H1 (cell line): ENCODE results near the gene RAB3GAP2. TPM values are rescaled to one million over a fixed set of nuclear protein-coding genes. Genes with fewer than 3 reads are reported as not detected.

Experiments
- CTCF ChIA-PET: fragments of 300-600 bp; sonication (Branson Sonifier 250); formaldehyde crosslinking; loops from one replicate; lab custom pipeline; 2021; ENCODE audit not compliant: partially characterized antibody; lab: Charles Lee
- POLR2A ChIA-PET: fragments of 300-600 bp; sonication (Branson Sonifier 250); formaldehyde crosslinking; loops from one replicate; lab custom pipeline; 2021; ENCODE audit warnings: inconsistent platforms; ENCODE audit not compliant: partially characterized antibody; lab: Charles Lee
- DNase-seq, 2 experiments: peaks; one replicate each; pipeline versions ENCODE4 v3.0.0 to v3.0.0-alpha.2; 2010 to 2022; ENCODE audit warnings: low spot score in 2 of 2, low read depth in 1 of 2, mixed read lengths in 1 of 2
- FAIRE-seq: peaks from 2 replicates; lab custom pipeline; 2011; peaks lifted over from hg19 to GRCh38; lab: Jason Lieb, UNC
- H2AFZ ChIP-seq: 2 replicates; pipeline ENCODE4 v1.8.1; 2012; ENCODE audit warnings: low read length, inconsistent platforms
- H2AK5ac ChIP-seq: 2 replicates; pipeline ENCODE4 v1.6.1; 2013; ENCODE audit warnings: low read depth, low read length
- H2BK120ac ChIP-seq: replicated peaks from 2 replicates; pipeline ENCODE3; 2013; ENCODE audit warnings: low read depth, low read length, inconsistent platforms
- H2BK12ac ChIP-seq: 2 replicates; pipeline ENCODE4 v1.6.1; 2013; ENCODE audit warnings: low read depth, low read length
- H2BK15ac ChIP-seq: 2 replicates; pipeline ENCODE4 v1.6.1; 2013; ENCODE audit warnings: low read length
- H2BK20ac ChIP-seq: 2 replicates; pipeline ENCODE4 v1.6.1; 2013; ENCODE audit warnings: low read length
- H2BK5ac ChIP-seq: 2 replicates; pipeline ENCODE4 v1.6.1; 2013; ENCODE audit warnings: low read depth, low read length
- H3K14ac ChIP-seq: 2 replicates; pipeline ENCODE4 v1.6.1; 2013; ENCODE audit warnings: inconsistent platforms; ENCODE audit not compliant: insufficient read length
- H3K18ac ChIP-seq: 2 replicates; pipeline ENCODE4 v1.6.1; 2013; ENCODE audit warnings: low read length; ENCODE audit errors: extremely low read depth
- H3K23ac ChIP-seq: 2 replicates; pipeline ENCODE4 v1.6.1; 2013; ENCODE audit warnings: inconsistent platforms; ENCODE audit not compliant: insufficient read length
- H3K23me2 ChIP-seq: 2 replicates; pipeline ENCODE4 v1.6.1; 2013; ENCODE audit warnings: low read depth, low read length
- H3K27ac ChIP-seq: 2 replicates; pipeline ENCODE4 v1.6.1; 2011; ENCODE audit warnings: low read depth, low read length, inconsistent platforms
- H3K27me3 ChIP-seq, 4 experiments: replicated peaks in 1 of 4; 1 replicate in 1 of 4; 2 replicates in 3 of 4; pipeline versions ENCODE4 v1.6.1 to v1.8.1; 2011 to 2013; ENCODE audit warnings: low read length in 3 of 4, mild to moderate bottlenecking in 3 of 4, inconsistent platforms in 2 of 4, mixed read lengths in 2 of 4, moderate library complexity in 1 of 4; ENCODE audit not compliant: control insufficient read depth in 3 of 4, insufficient read depth in 3 of 4; ENCODE audit errors: extremely low read depth in 1 of 4
- H3K36me3 ChIP-seq, 4 experiments: 2 replicates each; pipeline versions ENCODE4 v1.6.1 to v1.8.1; 2011 to 2013; ENCODE audit warnings: mild to moderate bottlenecking in 4 of 4, low read length in 3 of 4, moderate library complexity in 2 of 4, control low read depth in 1 of 4, inconsistent platforms in 1 of 4; ENCODE audit not compliant: insufficient read depth in 4 of 4, control insufficient read depth in 2 of 4
- H3K4ac ChIP-seq: replicated peaks from 2 replicates; pipeline ENCODE3; 2013; ENCODE audit warnings: low read length, low read depth, mixed read lengths, inconsistent platforms; ENCODE audit not compliant: insufficient read length
- H3K4me1 ChIP-seq, 4 experiments: replicated peaks in 1 of 4; 1 replicate in 1 of 4; 2 replicates in 3 of 4; pipeline versions ENCODE4 v1.6.1 to v1.8.1; 2011 to 2013; ENCODE audit warnings: low read length in 3 of 4, inconsistent platforms in 2 of 4, mixed read lengths in 1 of 4; ENCODE audit not compliant: insufficient read depth in 4 of 4, control insufficient read depth in 3 of 4
- H3K4me2 ChIP-seq, 2 experiments: 2 replicates each; pipeline versions ENCODE4 v1.6.1 to v1.8.1; 2011 to 2013; ENCODE audit warnings: low read depth in 2 of 2, low read length in 2 of 2, control low read depth in 1 of 2, inconsistent platforms in 1 of 2, mild to moderate bottlenecking in 1 of 2; ENCODE audit not compliant: insufficient read depth in 1 of 2
- H3K4me3 ChIP-seq, 4 experiments: fragments of 200-600, 300-600 bp in 1 of 4; sonication (generic), shearing (Covaris generic), sonication (Bioruptor Twin) in 1 of 4; 2 replicates each; pipeline versions ENCODE4 v1.5.1 to v1.8.1; 2011 to 2016; ENCODE audit warnings: low read length in 4 of 4, low read depth in 3 of 4, control low read depth in 2 of 4, inconsistent platforms in 2 of 4, mild to moderate bottlenecking in 2 of 4, mixed read lengths in 1 of 4, moderate library complexity in 1 of 4; ENCODE audit not compliant: insufficient read depth in 2 of 4; ENCODE audit errors: extremely low read depth in 1 of 4
- H3K56ac ChIP-seq: replicated peaks from 2 replicates; pipeline ENCODE3; 2013; ENCODE audit warnings: low read depth, mild to moderate bottlenecking, mixed read lengths, low read length, inconsistent platforms; ENCODE audit not compliant: insufficient read length
- H3K79me1 ChIP-seq: 2 replicates; pipeline ENCODE4 v1.6.1; 2013; ENCODE audit warnings: low read depth, low read length, control low read depth
- H3K79me2 ChIP-seq, 2 experiments: 2 replicates each; pipeline versions ENCODE4 v1.6.1 to v1.8.1; 2012 to 2013; ENCODE audit warnings: low read length in 2 of 2, mild to moderate bottlenecking in 2 of 2, inconsistent platforms in 1 of 2; ENCODE audit not compliant: insufficient read depth in 2 of 2, control insufficient read depth in 1 of 2
- H3K9ac ChIP-seq, 4 experiments: replicated peaks in 1 of 4; 1 replicate in 1 of 4; 2 replicates in 3 of 4; pipeline versions ENCODE4 v1.6.1 to v1.8.1; 2011 to 2013; ENCODE audit warnings: low read depth in 3 of 4, low read length in 3 of 4, control low read depth in 2 of 4, mild to moderate bottlenecking in 2 of 4, moderate library complexity in 2 of 4, inconsistent platforms in 1 of 4; ENCODE audit errors: extremely low read depth in 1 of 4
- H3K9me3 ChIP-seq, 2 experiments: 2 replicates each; pipeline versions ENCODE4 v1.6.1 to v1.8.1; 2012 to 2013; ENCODE audit warnings: mild to moderate bottlenecking in 2 of 2, moderate library complexity in 2 of 2, control low read depth in 1 of 2, inconsistent platforms in 1 of 2, low read depth in 1 of 2, low read length in 1 of 2, mixed read lengths in 1 of 2; ENCODE audit not compliant: insufficient read depth in 2 of 2
- H4K20me1 ChIP-seq, 2 experiments: replicated peaks in 1 of 2; 2 replicates each; pipeline versions ENCODE3 to v1.8.1; 2011 to 2013; ENCODE audit warnings: inconsistent platforms in 2 of 2, low read length in 2 of 2, mild to moderate bottlenecking in 1 of 2; ENCODE audit not compliant: insufficient read depth in 2 of 2, control insufficient read depth in 1 of 2
- H4K5ac ChIP-seq: 2 replicates; pipeline ENCODE4 v1.6.1; 2013; ENCODE audit warnings: low read length, low read depth, mixed read lengths, inconsistent platforms; ENCODE audit not compliant: insufficient read length
- H4K8ac ChIP-seq: 2 replicates; pipeline ENCODE4 v1.8.0; 2013; ENCODE audit warnings: mild to moderate bottlenecking, moderate library complexity, low read length, inconsistent platforms; ENCODE audit not compliant: insufficient read depth; ENCODE audit errors: extremely low read depth
- H4K91ac ChIP-seq: replicated peaks from 2 replicates; pipeline ENCODE3; 2013; ENCODE audit warnings: low read length, mixed read lengths, inconsistent platforms; ENCODE audit not compliant: insufficient read length
- CHD1 ChIP-seq: IDR thresholded peaks from 2 replicates; pipeline ENCODE4 v1.6.1; 2012; ENCODE audit warnings: low read depth, low read length, improper control_type of control experiment
- NRF1 ChIP-seq: IDR thresholded peaks from 2 replicates; pipeline ENCODE4 v1.6.1; 2011; ENCODE audit warnings: mild to moderate bottlenecking, low read depth, low read length, improper control_type of control experiment
- SP2 ChIP-seq: IDR thresholded peaks from 2 replicates; pipeline ENCODE4 v1.6.1; 2012; ENCODE audit warnings: mild to moderate bottlenecking, low read length, inconsistent platforms
- SP4 ChIP-seq: IDR thresholded peaks from 2 replicates; pipeline ENCODE4 v1.6.1; 2012; ENCODE audit warnings: low read length, inconsistent platforms
- WGBS, 2 experiments: shearing (Covaris generic) in 1 of 2; methylation state at CpG; one replicate each; pipeline versions ENCODE4 v1.1.6 to v1.1.7; 2013 to 2015; ENCODE audit warnings: low lambda C conversion rate in 2 of 2, mixed read lengths in 2 of 2, inconsistent platforms in 1 of 2, low coverage in 1 of 2, missing lambda C conversion rate in 1 of 2; ENCODE audit not compliant: insufficient replicate concordance in 2 of 2, insufficient coverage in 1 of 2, insufficient read length in 1 of 2; ENCODE audit errors: extremely low coverage in 1 of 2, missing lambda C conversion rate in 1 of 2; 5-methylcytosine and 5-hydroxymethylcytosine counted together
- polyA plus RNA-seq, 7 experiments: library from polyadenylated mRNA; depleted of rRNA in 3 of 7; stranded (reverse) in 5 of 7; unstranded in 2 of 7; fragments of >200 nt in 5 of 7; fragments of 200-250 nt in 2 of 7; gene quantifications; 1 replicate in 5 of 7; 2 replicates in 1 of 7; 4 replicates in 1 of 7; pipeline versions ENCODE4 v1.2.1 to v1.2.3, GENCODE V29; 2011 to 2013; ENCODE audit warnings: missing spikeins in 2 of 7, mixed read lengths in 2 of 7
- total RNA-seq: library from RNA; stranded (reverse); fragmentation: NEBNext Ultra II Directional; extraction: Animal tissue kit (Norgen Biotek cat#: 25700); gene quantifications from 2 replicates; pipeline ENCODE4 v1.2.1, GENCODE V29; 2021

RAB3GAP2 gene
- total and polyA plus RNA-seq, 2 of the 8 experiments (the other 6 are each of a cell fraction or from before 2014, with no cell fraction given): 19.7 to 52.7 TPM

GRCh38 chr1:220233927-220234326 is 38.3 kb downstream of the RAB3GAP2 start:
- TF ChIP-seq SP4 (no peak), SP2 (no peak), NRF1 (no peak), CHD1 (no peak)
- Histone ChIP-seq H3K18ac (no peak overlapping the region), H4K5ac (no peak overlapping the region), H4K20me1 (no peaks in the 10 kb centered on the region), H2AFZ (no peak overlapping the region), H2BK5ac (no peak overlapping the region), H3K4me1 (peaks cover 0 to 2% (median 0%) of the 10 kb centered on the region in 4 experiments; a peak in 1 of 7 replicates), H3K4ac (no peak overlapping the region), H3K4me3 (no peak overlapping the region), H3K23ac (no peak overlapping the region), H2BK15ac (no peak overlapping the region), H3K23me2 (no peaks in the 10 kb centered on the region), H2BK20ac (no peak overlapping the region), H3K9ac (no peak overlapping the region), H2BK12ac (no peak overlapping the region), H3K9me3 (no peaks in the 10 kb centered on the region), H3K4me2 (no peak overlapping the region), H3K14ac (no peak overlapping the region), H3K79me2 (peaks cover 0 to 63% of the 10 kb centered on the region in 2 experiments; a peak in 3 of 4 replicates), H3K27ac (no peak overlapping the region), H3K27me3 (no peaks in the 10 kb centered on the region), H3K79me1 (peaks cover 2% of the 10 kb centered on the region; the same call in 1 of the 2 replicates), H3K36me3 (peaks cover 0 to 3% (median 0%) of the 10 kb centered on the region in 4 experiments; a peak in 1 of 8 replicates), H4K8ac (no peak overlapping the region), H2AK5ac (no peak overlapping the region), H4K91ac (no peak overlapping the region), H3K56ac (no peak overlapping the region), H2BK120ac (no peak overlapping the region)
- POLR2A ChIA-PET: no interaction called here
- no peak for FAIRE-seq
- CTCF ChIA-PET: interaction anchor here (0.6 to 2.6 kb wide), 3 partner anchors 9 to 442 kb away, joined by 4 to 9 read pairs (median 5); no protein-coding TSS in a partner anchor
- no peak for DNase-seq
- WGBS, 2 experiments: 93% methylated on average over 3 of the region's 3 CpGs; no CpG with 5 or more reads in 1 of the 2 experiments
